ENCODE data around the gene CACNB2.

DNA sequence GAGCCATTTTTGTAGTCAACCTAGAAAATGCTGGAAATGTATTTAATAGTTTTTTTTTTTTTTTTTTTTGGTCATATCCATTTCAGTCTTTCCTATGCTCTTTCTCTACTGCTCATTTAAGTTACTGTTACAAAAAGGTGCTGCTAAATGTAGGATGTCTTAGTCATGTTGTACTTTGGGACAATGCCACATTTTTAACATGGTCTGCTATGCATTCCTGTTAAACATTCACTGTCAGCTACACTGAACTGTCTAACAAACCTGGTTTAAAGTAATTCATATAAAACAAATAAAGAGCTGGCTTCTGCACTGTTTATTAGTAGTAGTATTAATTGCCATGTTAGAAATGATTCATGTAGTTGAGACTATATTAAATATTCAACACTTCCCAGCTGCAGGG lies 402.6 kb downstream of the CACNB2 start:
- TF ChIP-seq, protein P1, sequence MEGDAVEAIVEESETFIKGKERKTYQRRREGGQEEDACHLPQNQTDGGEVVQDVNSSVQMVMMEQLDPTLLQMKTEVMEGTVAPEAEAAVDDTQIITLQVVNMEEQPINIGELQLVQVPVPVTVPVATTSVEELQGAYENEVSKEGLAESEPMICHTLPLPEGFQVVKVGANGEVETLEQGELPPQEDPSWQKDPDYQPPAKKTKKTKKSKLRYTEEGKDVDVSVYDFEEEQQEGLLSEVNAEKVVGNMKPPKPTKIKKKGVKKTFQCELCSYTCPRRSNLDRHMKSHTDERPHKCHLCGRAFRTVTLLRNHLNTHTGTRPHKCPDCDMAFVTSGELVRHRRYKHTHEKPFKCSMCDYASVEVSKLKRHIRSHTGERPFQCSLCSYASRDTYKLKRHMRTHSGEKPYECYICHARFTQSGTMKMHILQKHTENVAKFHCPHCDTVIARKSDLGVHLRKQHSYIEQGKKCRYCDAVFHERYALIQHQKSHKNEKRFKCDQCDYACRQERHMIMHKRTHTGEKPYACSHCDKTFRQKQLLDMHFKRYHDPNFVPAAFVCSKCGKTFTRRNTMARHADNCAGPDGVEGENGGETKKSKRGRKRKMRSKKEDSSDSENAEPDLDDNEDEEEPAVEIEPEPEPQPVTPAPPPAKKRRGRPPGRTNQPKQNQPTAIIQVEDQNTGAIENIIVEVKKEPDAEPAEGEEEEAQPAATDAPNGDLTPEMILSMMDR (IDR thresholded peaks at IDR 0.05): no peak
- no peak for TF ChIP-seq POLR2A (IDR thresholded peaks at IDR 0.05)
